Measurements from ENCODE around the gene MAP2K3. TPM values are rescaled to one million over a fixed set of nuclear protein-coding genes. Genes with fewer than 3 reads are reported as not detected.
"Not testable (repeated sequence)": the region's sequence is repeated elsewhere in the genome, so short reads cannot be mapped to it uniquely, and the experiment has no call there.

The MAP2K3 gene
- total and polyA plus RNA-seq, 8 donors = 22.6 to 101 (median 40.9) TPM

DNA sequence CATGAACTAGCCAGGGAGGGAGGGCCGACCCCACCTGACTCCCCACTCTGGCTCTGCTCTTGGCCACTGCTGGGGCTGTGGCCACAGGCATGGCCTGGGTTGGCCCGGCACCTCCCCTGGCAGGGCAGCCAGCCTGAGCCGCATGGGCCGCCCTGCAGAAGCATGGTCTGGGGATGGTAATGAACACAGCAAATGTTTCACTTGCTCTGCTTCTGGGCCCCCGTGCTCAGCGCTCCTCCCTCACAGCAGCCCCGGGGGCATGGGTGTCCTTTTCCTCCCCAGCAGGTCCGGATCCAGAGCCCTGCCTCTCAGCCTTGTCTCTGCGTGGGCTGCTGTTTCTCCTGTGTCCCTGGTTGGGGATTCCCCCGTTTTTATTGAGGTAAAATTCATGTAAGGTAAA, 60.7 kb downstream of the MAP2K3 start:
- Histone ChIP-seq H3K27me3 (no peaks in the 10 kb centered on the region), H3K4me1 (peaks cover 0 to 6% (median 0%) of the 10 kb centered on the region in 4 donors), H3K36me3 (no peaks in the 10 kb centered on the region), H3K9me3 (no peaks in the 10 kb centered on the region), H3K27ac (no peak overlapping the region), H3K4me3 (no peak overlapping the region)
- TF ChIP-seq POLR2A (IDR thresholded peaks at IDR 0.05) (no peak), EP300 (IDR thresholded peaks at IDR 0.05) (no peak), POLR2AphosphoS5 (IDR thresholded peaks at IDR 0.05) (no peak)
- TF ChIP-seq, protein P1, sequence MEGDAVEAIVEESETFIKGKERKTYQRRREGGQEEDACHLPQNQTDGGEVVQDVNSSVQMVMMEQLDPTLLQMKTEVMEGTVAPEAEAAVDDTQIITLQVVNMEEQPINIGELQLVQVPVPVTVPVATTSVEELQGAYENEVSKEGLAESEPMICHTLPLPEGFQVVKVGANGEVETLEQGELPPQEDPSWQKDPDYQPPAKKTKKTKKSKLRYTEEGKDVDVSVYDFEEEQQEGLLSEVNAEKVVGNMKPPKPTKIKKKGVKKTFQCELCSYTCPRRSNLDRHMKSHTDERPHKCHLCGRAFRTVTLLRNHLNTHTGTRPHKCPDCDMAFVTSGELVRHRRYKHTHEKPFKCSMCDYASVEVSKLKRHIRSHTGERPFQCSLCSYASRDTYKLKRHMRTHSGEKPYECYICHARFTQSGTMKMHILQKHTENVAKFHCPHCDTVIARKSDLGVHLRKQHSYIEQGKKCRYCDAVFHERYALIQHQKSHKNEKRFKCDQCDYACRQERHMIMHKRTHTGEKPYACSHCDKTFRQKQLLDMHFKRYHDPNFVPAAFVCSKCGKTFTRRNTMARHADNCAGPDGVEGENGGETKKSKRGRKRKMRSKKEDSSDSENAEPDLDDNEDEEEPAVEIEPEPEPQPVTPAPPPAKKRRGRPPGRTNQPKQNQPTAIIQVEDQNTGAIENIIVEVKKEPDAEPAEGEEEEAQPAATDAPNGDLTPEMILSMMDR (IDR thresholded peaks at IDR 0.05) = no peak
- WGBS, 5 donors = 56 to 82% (median 68%) methylated on average over 9 to 10 of the region's 10 CpGs
- peak in 1 of 2 donors; percentile 1 for DNase-seq
- intact Hi-C loops (cut with DNase I; ENCODE audit: low total_unique reads) = no loop called here

DNA sequence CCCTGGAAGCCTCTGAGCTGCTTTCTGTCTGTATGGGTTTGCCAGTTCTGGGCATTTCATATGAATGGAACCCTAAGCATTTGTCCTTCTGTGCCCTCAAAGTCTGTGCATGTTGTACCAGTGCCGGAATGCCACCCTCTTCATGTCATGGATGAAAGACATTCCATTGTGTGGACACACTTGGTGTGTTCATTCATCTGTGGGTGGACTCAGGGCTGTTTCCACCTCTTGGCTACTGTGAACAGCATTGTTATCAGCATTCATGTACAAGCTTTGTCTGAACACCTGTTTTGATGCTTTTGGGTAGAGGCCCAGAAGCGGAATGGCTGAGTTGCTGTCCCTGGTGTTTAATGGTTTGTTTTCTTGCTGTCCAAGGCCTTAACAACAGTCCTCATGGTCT, 61.6 kb downstream of the MAP2K3 start:
- H3K4me1 ChIP-seq; H3K36me3 ChIP-seq; DNase-seq; H3K27me3 ChIP-seq; H3K27ac ChIP-seq; H3K4me3 ChIP-seq; H3K9me3 ChIP-seq; intact Hi-C loops (cut with DNase I; ENCODE audit: low total_unique reads): not testable (repeated sequence)
- no CpG with 5 or more reads among the region's 2 CpGs for WGBS, 5 donors

DNA sequence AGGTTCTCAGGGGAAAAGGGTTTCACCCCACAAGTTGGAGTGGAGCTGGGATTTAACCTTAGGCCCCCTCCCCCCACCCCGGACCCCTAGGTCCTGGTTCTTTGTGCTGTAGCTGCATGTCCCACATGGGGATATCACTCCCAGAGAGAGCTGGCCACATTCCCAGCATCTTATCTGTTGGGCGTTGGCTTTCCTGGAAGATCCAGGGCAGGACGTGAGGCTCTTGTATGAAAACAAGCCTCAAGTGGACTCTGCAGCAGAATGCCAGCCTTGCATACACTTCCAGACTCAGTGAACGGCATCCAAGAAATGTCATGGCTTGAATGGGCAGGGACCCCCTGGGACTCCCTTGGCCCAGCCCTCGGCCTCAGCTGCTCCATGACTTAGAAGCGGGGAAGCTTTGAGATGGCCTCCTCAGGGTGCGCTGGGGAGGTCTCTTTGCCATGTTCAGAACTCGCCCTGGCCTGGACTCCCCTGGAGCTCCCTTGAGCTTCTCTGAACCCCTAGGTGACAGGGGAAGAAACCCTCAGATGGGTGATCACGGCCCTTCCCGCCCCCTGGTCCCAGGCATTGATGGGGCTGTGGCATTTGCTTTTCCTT, 62.2 kb downstream of the MAP2K3 start:
- H3K4me3 ChIP-seq; H3K36me3 ChIP-seq; H3K27me3 ChIP-seq; intact Hi-C loops (cut with DNase I; ENCODE audit: low total_unique reads); H3K4me1 ChIP-seq; H3K9me3 ChIP-seq: not testable (repeated sequence)
- 33 to 43% (median 38%) methylated on average over 3 to 9 of the region's 10 CpGs for WGBS, 5 donors
- peak; percentile 71 to 90 for DNase-seq
- peak overlapping the region in 1 of 5 donors; percentile 3 for H3K27ac ChIP-seq

DNA sequence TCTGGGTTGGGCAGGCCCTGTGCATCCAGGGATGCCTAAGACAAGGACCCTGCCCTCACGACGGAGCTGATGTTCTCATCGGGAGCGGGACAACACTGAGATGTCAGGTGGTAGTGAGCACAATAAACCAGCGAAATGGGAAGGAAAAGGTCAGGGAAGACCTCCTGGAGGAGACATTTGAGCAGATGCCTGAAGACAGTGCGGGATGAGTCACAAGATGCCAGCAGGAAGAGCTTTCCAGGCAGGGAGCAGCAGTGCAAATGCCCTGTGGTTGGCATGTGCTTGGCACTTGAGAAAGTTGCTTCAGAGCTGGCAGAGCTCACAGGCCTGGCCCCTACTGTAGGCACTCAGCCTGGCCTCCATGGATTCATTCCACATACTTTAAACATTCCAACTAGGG, 63.1 kb downstream of the MAP2K3 start:
- H3K27ac ChIP-seq; H3K4me3 ChIP-seq; DNase-seq; intact Hi-C loops (cut with DNase I; ENCODE audit: low total_unique reads); H3K27me3 ChIP-seq; H3K9me3 ChIP-seq; H3K36me3 ChIP-seq; H3K4me1 ChIP-seq: not testable (repeated sequence)
- WGBS, 5 donors = 90 to 99% (median 94%) methylated on average over 5 to 6 of the region's 6 CpGs; no CpG with 5 or more reads in 2 of the 5 donors

DNA sequence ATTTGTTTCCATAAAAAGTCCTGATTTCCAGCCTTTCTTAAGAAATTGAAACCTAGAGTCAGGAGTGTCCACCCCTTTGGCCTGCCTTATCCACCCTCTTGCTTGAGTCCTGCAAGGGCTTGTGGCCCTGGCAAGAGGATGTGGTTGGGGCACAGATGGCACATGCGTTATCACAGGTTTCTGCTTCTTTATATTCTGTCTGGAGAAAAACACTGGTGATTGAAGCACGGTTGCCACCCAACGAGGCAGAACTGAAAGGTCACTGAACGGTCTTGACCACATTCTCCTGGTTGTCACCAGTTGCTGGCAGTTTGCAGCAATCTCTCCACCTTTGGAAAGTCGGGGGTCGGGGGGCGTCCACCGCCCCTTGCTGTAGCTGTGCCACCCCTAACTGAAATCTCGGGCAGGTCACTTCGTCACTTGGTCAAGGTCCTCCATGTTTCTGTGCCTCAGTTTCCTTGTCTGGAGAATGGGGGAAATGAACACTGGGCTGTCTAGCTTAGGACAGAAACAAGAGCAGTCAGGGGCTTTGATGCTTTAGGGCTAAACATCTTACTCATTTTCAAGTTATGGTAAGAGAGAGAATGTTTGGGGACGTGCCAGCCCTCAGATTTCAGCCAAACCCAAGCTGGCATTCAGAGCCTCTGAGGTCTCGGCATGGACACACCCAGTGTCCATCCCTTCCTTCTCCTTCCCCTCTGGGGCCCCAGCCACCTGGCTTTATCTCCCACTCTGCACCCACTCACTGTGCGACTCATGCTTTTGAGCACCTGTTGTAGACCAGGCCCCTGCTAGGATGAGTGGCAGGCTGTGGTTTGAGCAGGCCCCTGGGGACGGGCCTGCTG, 63.8 kb downstream of the MAP2K3 start:
- H3K27ac ChIP-seq; H3K36me3 ChIP-seq; H3K27me3 ChIP-seq; H3K4me3 ChIP-seq; intact Hi-C loops (cut with DNase I; ENCODE audit: low total_unique reads); H3K4me1 ChIP-seq; H3K9me3 ChIP-seq: not testable (repeated sequence)
- 43 to 76% (median 72%) methylated on average over 3 to 9 of the region's 14 CpGs for WGBS, 5 donors
- peak in 1 of 2 donors; percentile 1 for DNase-seq

DNA sequence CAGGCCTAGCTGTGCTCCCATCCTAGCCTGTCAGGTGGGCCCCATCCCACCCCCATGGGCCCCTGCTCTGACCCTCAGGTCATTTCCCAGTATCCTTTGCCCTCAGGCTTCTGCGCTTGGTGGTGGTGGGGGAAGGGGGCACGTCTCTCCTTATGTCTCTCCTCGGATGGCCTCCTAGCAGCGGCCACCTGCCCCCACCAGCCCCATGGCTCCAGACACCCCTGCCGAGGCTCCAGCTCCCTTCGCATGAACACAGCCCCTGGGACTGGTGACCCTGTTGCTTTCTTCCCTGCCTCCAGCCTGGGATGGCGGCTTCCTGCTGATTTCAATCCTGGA, 64.4 kb downstream of the MAP2K3 start:
- H3K9me3 ChIP-seq; DNase-seq; intact Hi-C loops (cut with DNase I; ENCODE audit: low total_unique reads); H3K27me3 ChIP-seq; H3K4me1 ChIP-seq; H3K27ac ChIP-seq; H3K36me3 ChIP-seq; H3K4me3 ChIP-seq: not testable (repeated sequence)
- WGBS, 5 donors = 69 to 79% (median 77%) methylated on average over 4 to 5 of the region's 7 CpGs

DNA sequence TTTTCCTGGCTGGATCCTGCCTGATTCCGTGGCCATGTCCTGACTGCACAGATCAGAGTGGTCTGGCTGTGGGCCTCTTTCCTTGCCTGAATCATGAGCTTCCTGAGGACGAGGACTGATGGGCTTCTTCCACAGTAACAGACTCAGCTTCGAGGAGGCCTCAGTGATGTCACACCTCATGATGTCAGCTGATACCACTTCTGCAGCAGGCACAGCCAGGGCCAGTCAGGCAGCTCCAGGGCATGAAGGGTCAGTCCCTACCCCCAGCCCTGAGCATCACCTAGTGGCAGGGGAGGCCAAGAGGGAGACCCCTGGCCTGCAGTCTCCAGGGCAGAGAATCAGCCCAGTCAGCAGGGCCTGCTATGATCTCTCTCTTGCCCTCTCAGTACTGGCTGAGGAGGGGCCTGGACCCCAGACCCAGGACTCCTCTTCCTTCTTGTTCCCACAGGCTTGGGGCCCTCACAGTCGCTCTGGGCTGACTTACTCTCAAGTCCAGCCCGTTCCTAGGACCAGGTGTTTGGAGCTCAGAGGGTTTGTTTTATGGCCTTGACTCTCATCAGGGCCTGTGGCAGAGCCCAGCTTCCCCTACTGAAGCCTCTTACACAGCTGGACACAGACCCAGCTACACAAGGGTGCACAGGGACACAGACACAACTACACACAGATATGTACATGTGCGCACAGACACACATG, 65.0 kb downstream of the MAP2K3 start:
- H3K9me3 ChIP-seq; intact Hi-C loops (cut with DNase I; ENCODE audit: low total_unique reads); H3K4me3 ChIP-seq; H3K27me3 ChIP-seq; H3K36me3 ChIP-seq; DNase-seq; H3K4me1 ChIP-seq; H3K27ac ChIP-seq: not testable (repeated sequence)
- WGBS, 5 donors = 71 to 90% (median 85%) methylated on average over 2 to 5 of the region's 6 CpGs

DNA sequence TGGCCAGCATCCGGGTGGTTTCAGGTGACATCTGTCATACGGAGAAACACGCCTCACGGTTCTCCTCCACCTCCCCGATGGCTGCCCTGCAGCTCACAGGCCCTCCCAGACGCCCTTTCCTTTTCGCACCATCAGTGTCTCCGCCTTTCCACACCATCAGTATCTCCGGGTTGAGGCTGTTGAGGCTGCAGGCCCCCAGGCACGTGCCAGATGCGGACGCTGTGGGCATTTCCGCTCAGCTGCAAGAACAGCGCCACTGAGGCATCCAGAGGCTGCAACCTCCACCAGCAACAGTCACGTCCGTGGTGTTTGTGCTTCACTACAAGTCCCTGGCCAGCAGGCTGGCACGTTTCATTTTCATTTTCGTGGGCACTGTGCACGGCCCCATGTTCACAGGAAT, 66.0 kb downstream of the MAP2K3 start:
- DNase-seq; intact Hi-C loops (cut with DNase I; ENCODE audit: low total_unique reads); H3K4me1 ChIP-seq; H3K27me3 ChIP-seq; H3K9me3 ChIP-seq; H3K4me3 ChIP-seq; H3K36me3 ChIP-seq; H3K27ac ChIP-seq: not testable (repeated sequence)
- WGBS, 5 donors = 80 to 86% (median 83%) methylated on average over 10 to 19 of the region's 19 CpGs

All from stomach (tissue), 9 donors.